ENCODE measurements around the gene CXorf51B. TPM values are rescaled to one million over a fixed set of nuclear protein-coding genes. Genes with fewer than 3 reads are reported as not detected.

CXorf51B gene
- total and polyA plus RNA-seq, 2 experiments from 2014 or later: not detected

DNA sequence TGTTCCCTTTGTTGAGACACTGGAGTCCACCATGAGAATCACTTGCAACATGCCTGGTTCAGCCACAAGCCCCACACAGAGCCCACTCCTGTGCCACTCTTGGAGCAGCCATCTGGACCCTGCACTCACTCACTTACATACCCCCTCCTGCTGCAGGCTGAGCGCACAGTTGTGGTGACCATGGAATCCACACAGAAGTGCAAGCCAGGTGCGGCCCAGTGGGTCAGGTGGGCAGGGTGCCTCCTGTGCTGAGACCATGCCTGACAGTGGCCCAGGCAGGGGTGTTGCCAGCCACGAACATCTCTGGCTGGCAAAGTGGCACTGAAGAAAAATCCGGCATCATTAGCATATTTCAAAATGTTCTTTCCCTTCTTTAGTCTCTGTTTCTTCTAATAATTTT, 22.4 kb downstream of the CXorf51B start (continued):
- TF ChIP-seq ZNF462 (CRISPR knock-in tag; IDR thresholded peaks at IDR 0.05): no peak
- TF ChIP-seq EZH2 (IDR thresholded peaks at IDR 0.05; ENCODE audit: low read depth, unreplicated experiment): no peak
- no peak for TF ChIP-seq EZH2phosphoT487 (IDR thresholded peaks at IDR 0.05; ENCODE audit: unreplicated experiment)
- TF ChIP-seq STAT1 (IDR thresholded peaks at IDR 0.05; ENCODE audit: unreplicated experiment): no peak
- no peak for TF ChIP-seq POLR2AphosphoS5 (IDR thresholded peaks at IDR 0.05; ENCODE audit: low read depth)

DNA sequence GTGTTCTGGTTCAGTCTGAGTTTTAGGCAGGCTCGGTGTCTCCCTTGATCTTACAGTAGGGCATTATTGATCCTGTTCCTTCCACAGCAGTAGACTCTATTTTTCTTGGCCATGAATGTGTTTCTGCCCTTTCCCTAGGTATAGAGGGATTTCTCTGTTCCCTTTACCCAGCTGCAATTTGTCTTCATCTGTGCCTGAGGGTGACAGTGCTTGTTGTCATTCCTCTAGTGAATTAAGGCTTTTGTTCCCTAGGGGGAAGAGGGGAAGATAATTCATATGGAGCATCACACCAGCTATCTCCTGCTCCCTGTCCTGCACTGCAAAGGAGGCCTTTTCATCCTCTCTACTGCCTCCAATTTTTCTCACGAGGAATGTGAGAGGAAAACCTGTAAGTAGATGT, 44.7 kb downstream of the CXorf51B start:
- Histone ChIP-seq H3K4me1 (ENCODE audit: insufficient read depth) (no peaks in the 10 kb centered on the region), H3K9me2 (ENCODE audit: insufficient read depth) (no peaks in the 10 kb centered on the region), H3K27me3 (ENCODE audit: insufficient read depth) (no peaks in the 10 kb centered on the region), H3K36me3 (ENCODE audit: insufficient read depth) (no peaks in the 10 kb centered on the region), H3K4me3 (no peak overlapping the region), H3K4me2 (no peak overlapping the region), H2AFZ (no peak overlapping the region), H3K27ac (ENCODE audit: low read depth) (no peak overlapping the region), H3K79me2 (replicated peaks; ENCODE audit: insufficient read depth) (no peaks in the 10 kb centered on the region), H3F3A (replicated peaks; ENCODE audit: low read depth) (no peaks in the 10 kb centered on the region), H4K20me1 (replicated peaks; ENCODE audit: insufficient read depth) (no peaks in the 10 kb centered on the region)
- DNase-seq (ENCODE audit: low spot score): no peak
- no peak for TF ChIP-seq EZH2 (IDR thresholded peaks at IDR 0.05; ENCODE audit: low read depth, unreplicated experiment)
- no peak for TF ChIP-seq POLR2AphosphoS5 (IDR thresholded peaks at IDR 0.05; ENCODE audit: low read depth)
- no peak for TF ChIP-seq ZNF331 (CRISPR knock-in tag; IDR thresholded peaks at IDR 0.05; ENCODE audit: low read depth)
- no peak for TF ChIP-seq REST (IDR thresholded peaks at IDR 0.05; ENCODE audit: unreplicated experiment)
- TF ChIP-seq JUNB (IDR thresholded peaks at IDR 0.05; ENCODE audit: unreplicated experiment): no peak
- no peak for TF ChIP-seq ETS1 (IDR thresholded peaks at IDR 0.05)
- no peak for TF ChIP-seq STAT1 (IDR thresholded peaks at IDR 0.05; ENCODE audit: unreplicated experiment)
- Mint-ChIP-seq H3K27me3 (ENCODE audit: insufficient read depth, low read depth, poor library complexity) (no peaks in the 10 kb centered on the region), H3K4me3 (no peak overlapping the region), H3K9me3 (peaks cover 57% of the 10 kb centered on the region), H3K4me1 (no peaks in the 10 kb centered on the region), H3K36me3 (ENCODE audit: low read depth) (peaks cover 5% of the 10 kb centered on the region; the same call in 2 of the 3 replicates), H3K27ac (no peak overlapping the region)
- ATAC-seq: no peak

All from GM23338 (cell line).